ENCODE results near the gene SGPP1. TPM values are rescaled to one million over a fixed set of nuclear protein-coding genes. Genes with fewer than 3 reads are reported as not detected.

SGPP1 gene
- total RNA-seq, 1 experiment from 2014 or later = 5.5 TPM

GRCh38 chr14:63654936-63655335 is 72.9 kb downstream of the SGPP1 start:
- no peak overlapping the region for H3K23ac ChIP-seq (ENCODE audit: insufficient read length, low read depth, low read length)
- H3K27ac ChIP-seq (ENCODE audit: insufficient read length, low read depth, low read length) = no peak overlapping the region
- H3K56ac ChIP-seq (ENCODE audit: insufficient read length, low read depth, low read length) = no peak overlapping the region
- H3T11ph ChIP-seq (ENCODE audit: low read length) = no peak overlapping the region
- Mint-ChIP-seq H3K4me3 (no peak overlapping the region), H3K27me3 (ENCODE audit: low read depth) (no peaks in the 10 kb centered on the region), H3K4me1 (no peaks in the 10 kb centered on the region), H3K27ac (no peak overlapping the region), H3K9me3 (no peaks in the 10 kb centered on the region), H3K36me3 (ENCODE audit: insufficient read depth in 1 of 3, low read depth in 3 of 3) (peaks cover 0 to 1% (median 0%) of the 10 kb centered on the region in 3 experiments; a peak in 1 of 7 replicates)
- H3K79me2 ChIP-seq (ENCODE audit: insufficient read depth, low read length) = no peaks in the 10 kb centered on the region
- H3K27me3 ChIP-seq (ENCODE audit: insufficient read depth, low read length) = no peaks in the 10 kb centered on the region
- H2AK5ac ChIP-seq (ENCODE audit: insufficient read length, low read length) = no peak overlapping the region
- no peak overlapping the region for H3K18ac ChIP-seq (ENCODE audit: insufficient read length, low read depth, low read length)
- no peak for DNase-seq
- TF ChIP-seq CTCF (conservative IDR thresholded peaks at IDR 0.05) = no peak
- H3K14ac ChIP-seq (ENCODE audit: insufficient read depth, low read length) = no peak overlapping the region
- H2BK15ac ChIP-seq (ENCODE audit: low read depth, low read length) = no peak overlapping the region
- H4K5ac ChIP-seq (ENCODE audit: insufficient read length, low read depth, low read length) = no peak overlapping the region
- H3K4me1 ChIP-seq (ENCODE audit: insufficient read depth, low read length) = no peaks in the 10 kb centered on the region
- H3K4ac ChIP-seq (ENCODE audit: low read depth, low read length) = no peak overlapping the region
- no peaks in the 10 kb centered on the region for H4K20me1 ChIP-seq (ENCODE audit: control insufficient read depth, insufficient read depth, insufficient read length)
- no peaks in the 10 kb centered on the region for H3K9me3 ChIP-seq (ENCODE audit: control insufficient read depth, low read depth, low read length)
- no CpG with 5 or more reads among the region's 2 CpGs for WGBS (ENCODE audit: extremely low coverage, insufficient read length, low lambda C conversion rate)
- no peak overlapping the region for H2BK12ac ChIP-seq (ENCODE audit: insufficient read length, low read depth, low read length)
- H2AFZ ChIP-seq (ENCODE audit: low read length) = no peak overlapping the region
- H2BK5ac ChIP-seq (ENCODE audit: insufficient read length, low read length) = no peak overlapping the region
- H4K91ac ChIP-seq (ENCODE audit: insufficient read length, low read depth, low read length) = no peak overlapping the region
- no peak overlapping the region for H3K9ac ChIP-seq (ENCODE audit: extremely low read depth, insufficient read length, low read length)
- no peaks in the 10 kb centered on the region for H3K79me1 ChIP-seq (ENCODE audit: insufficient read depth, low read depth, low read length, poor library complexity, severe bottlenecking)
- H2BK20ac ChIP-seq (ENCODE audit: low read depth, low read length, poor library complexity, severe bottlenecking) = no peak overlapping the region
- no peak overlapping the region for H2BK120ac ChIP-seq (ENCODE audit: low read depth, low read length, poor library complexity, severe bottlenecking)
- H4K8ac ChIP-seq (replicated peaks; ENCODE audit: insufficient read length, low read depth, low read length) = no peak overlapping the region
- H3K4me2 ChIP-seq (ENCODE audit: insufficient read depth, insufficient read length, low read length) = no peak overlapping the region
- H3K23me2 ChIP-seq (ENCODE audit: insufficient read length, low read depth, low read length, poor library complexity, severe bottlenecking) = no peaks in the 10 kb centered on the region

Measured in H9 (cell line).